Trophoblast cell (in vitro differentiated cells and primary cell): ENCODE results near the gene LIPG.

ENCODE experiments used
- DNase-seq, 2 donors: peaks; one replicate each; pipeline ENCODE4 v3.0.0-alpha.2; 2016
- H2AFZ ChIP-seq: 2 replicates; pipeline ENCODE4 v1.6.1; 2013; ENCODE audit warnings: low read length, moderate library complexity, mild to moderate bottlenecking; ENCODE audit not compliant: insufficient read depth, poor library complexity
- H2AK5ac ChIP-seq: 2 replicates; pipeline ENCODE4 v1.6.1; 2013; ENCODE audit warnings: mild to moderate bottlenecking, low read length
- H2BK120ac ChIP-seq: 2 replicates; pipeline ENCODE4 v1.6.1; 2013; ENCODE audit warnings: low read length, mild to moderate bottlenecking, moderate library complexity; ENCODE audit not compliant: insufficient read depth, poor library complexity
- H2BK12ac ChIP-seq: 2 replicates; pipeline ENCODE4 v1.6.1; 2013; ENCODE audit warnings: mild to moderate bottlenecking, low read length, moderate library complexity
- H2BK5ac ChIP-seq: 2 replicates; pipeline ENCODE4 v1.6.1; 2013; ENCODE audit warnings: low read length, low read depth, moderate library complexity, mild to moderate bottlenecking; ENCODE audit not compliant: poor library complexity
- H3K14ac ChIP-seq: 2 replicates; pipeline ENCODE4 v1.6.1; 2013; ENCODE audit warnings: mild to moderate bottlenecking, low read length
- H3K18ac ChIP-seq: 2 replicates; pipeline ENCODE4 v1.6.1; 2013; ENCODE audit warnings: mild to moderate bottlenecking, low read length
- H3K23ac ChIP-seq: 2 replicates; pipeline ENCODE4 v1.6.1; 2013; ENCODE audit warnings: low read length
- H3K27ac ChIP-seq: 2 replicates; pipeline ENCODE4 v1.5.1; 2013; ENCODE audit warnings: low read depth, mild to moderate bottlenecking, inconsistent platforms, low read length, moderate library complexity
- H3K27me3 ChIP-seq: 2 replicates; pipeline ENCODE4 v1.6.1; 2013; ENCODE audit warnings: inconsistent platforms, mild to moderate bottlenecking, low read length, moderate library complexity; ENCODE audit not compliant: insufficient read depth
- H3K36me3 ChIP-seq, 2 experiments: 1 replicate in 1 of 2; 2 replicates in 1 of 2; pipeline ENCODE4 v1.6.1; 2013; ENCODE audit warnings: low read length in 2 of 2, mild to moderate bottlenecking in 2 of 2, moderate library complexity in 1 of 2; ENCODE audit not compliant: insufficient read depth in 2 of 2, control insufficient read depth in 1 of 2
- H3K4ac ChIP-seq: 2 replicates; pipeline ENCODE4 v1.6.1; 2013; ENCODE audit warnings: low read depth, mild to moderate bottlenecking, low read length, moderate library complexity
- H3K4me1 ChIP-seq, 2 experiments: 1 replicate in 1 of 2; 2 replicates in 1 of 2; pipeline ENCODE4 v1.6.1; 2013; ENCODE audit warnings: low read length in 2 of 2, mild to moderate bottlenecking in 2 of 2, moderate library complexity in 1 of 2; ENCODE audit not compliant: insufficient read depth in 2 of 2, control insufficient read depth in 1 of 2
- H3K4me2 ChIP-seq: 2 replicates; pipeline ENCODE4 v1.6.1; 2013; ENCODE audit warnings: inconsistent platforms, mild to moderate bottlenecking, low read length, moderate library complexity
- H3K4me3 ChIP-seq: 2 replicates; pipeline ENCODE4 v1.5.1; 2013; ENCODE audit warnings: mild to moderate bottlenecking, low read depth, low read length, inconsistent platforms
- H3K79me1 ChIP-seq: one replicate; pipeline ENCODE4 v1.6.1; 2013; ENCODE audit warnings: low read length
- H3K79me2 ChIP-seq: 2 replicates; pipeline ENCODE4 v1.6.1; 2013; ENCODE audit warnings: low read length, mild to moderate bottlenecking; ENCODE audit not compliant: control insufficient read depth, insufficient read depth, poor library complexity
- H3K9ac ChIP-seq: 2 replicates; pipeline ENCODE4 v1.6.1; 2013; ENCODE audit warnings: mild to moderate bottlenecking, low read length
- H3K9me3 ChIP-seq: 2 replicates; pipeline ENCODE4 v1.6.1; 2013; ENCODE audit warnings: low read depth, mild to moderate bottlenecking, control low read depth, inconsistent platforms, low read length; ENCODE audit not compliant: insufficient read depth
- H4K12ac ChIP-seq: 2 replicates; pipeline ENCODE4 v1.6.1; 2013; ENCODE audit warnings: low read depth, mild to moderate bottlenecking, low read length, moderate library complexity
- H4K8ac ChIP-seq: 2 replicates; pipeline ENCODE4 v1.6.1; 2013; ENCODE audit warnings: low read depth, mild to moderate bottlenecking, low read length, moderate library complexity
- H4K91ac ChIP-seq: one replicate; pipeline ENCODE4 v1.6.1; 2013; ENCODE audit warnings: low read depth, mild to moderate bottlenecking, low read length, moderate library complexity
- WGBS: extraction: QIAGEN DNeasy Blood & Tissue Kit; methylation state at CpG from one replicate; pipeline ENCODE4 v1.1.7; 2013; ENCODE audit warnings: missing lambda C conversion rate; ENCODE audit not compliant: insufficient read length, insufficient coverage; ENCODE audit errors: extremely low coverage; 5-methylcytosine and 5-hydroxymethylcytosine counted together

LIPG gene

DNA sequence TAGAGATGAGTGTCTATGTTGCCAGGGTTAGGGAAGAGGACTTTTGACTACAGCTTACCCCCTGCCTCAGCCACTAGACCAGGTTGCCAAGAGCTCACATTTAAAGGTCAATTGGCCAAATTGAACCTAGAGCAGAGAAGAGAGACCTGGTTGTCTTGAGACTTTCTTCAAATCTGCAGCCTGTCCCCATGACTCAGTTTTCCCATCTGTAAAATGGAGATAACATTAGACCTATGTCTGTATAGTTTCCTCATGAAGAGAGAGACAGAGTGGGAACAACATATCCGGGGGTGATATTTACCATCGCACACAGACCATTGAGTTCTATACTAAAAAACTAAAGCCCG lies 1.6 kb upstream of the LIPG start:
- Histone ChIP-seq H3K4me2 (peak overlapping the region; percentile 69), H3K9me3 (no peaks in the 10 kb centered on the region), H3K27me3 (peaks cover 11% of the 10 kb centered on the region), H4K12ac (no peak overlapping the region), H4K91ac (no peak overlapping the region), H3K27ac (no peak overlapping the region), H3K23ac (no peak overlapping the region), H3K18ac (no peak overlapping the region), H3K79me1 (peaks cover 9% of the 10 kb centered on the region), H3K79me2 (no peaks in the 10 kb centered on the region), H2BK5ac (no peak overlapping the region), H2AK5ac (no peak overlapping the region), H4K8ac (no peak overlapping the region), H2BK120ac (no peak overlapping the region), H3K4ac (no peak overlapping the region), H3K36me3 (no peaks in the 10 kb centered on the region), H3K4me1 (peaks cover 23 to 34% of the 10 kb centered on the region in 2 experiments), H2AFZ (no peak overlapping the region), H3K14ac (no peak overlapping the region), H3K9ac (no peak overlapping the region), H2BK12ac (no peak overlapping the region), H3K4me3 (no peak overlapping the region)
- no CpG with 5 or more reads among the region's 3 CpGs for WGBS
- no peak for DNase-seq

- Histone ChIP-seq H3K18ac (no peak overlapping the region), H4K91ac (no peak overlapping the region), H2BK120ac (peak overlapping the region; percentile 29), H3K9me3 (no peaks in the 10 kb centered on the region), H3K4me2 (peak overlapping the region; percentile 69), H3K79me1 (peaks cover 9% of the 10 kb centered on the region), H3K4me3 (peak overlapping the region; percentile 68), H3K27me3 (peaks cover 11% of the 10 kb centered on the region), H2AFZ (no peak overlapping the region), H4K8ac (no peak overlapping the region), H2AK5ac (no peak overlapping the region), H4K12ac (no peak overlapping the region), H3K23ac (no peak overlapping the region), H2BK5ac (no peak overlapping the region), H3K4me1 (peaks cover 23 to 34% of the 10 kb centered on the region in 2 experiments), H3K27ac (no peak overlapping the region), H3K36me3 (no peaks in the 10 kb centered on the region), H3K4ac (no peak overlapping the region), H2BK12ac (no peak overlapping the region), H3K79me2 (no peaks in the 10 kb centered on the region), H3K14ac (no peak overlapping the region), H3K9ac (no peak overlapping the region)
- WGBS, result no CpG with 5 or more reads among the region's 46 CpGs
- peak in 1 of 2 donors; percentile 31 for DNase-seq
These were observed 1.1 kb upstream of the LIPG start for GRCh38 chr18:49560624-49561288.

DNA sequence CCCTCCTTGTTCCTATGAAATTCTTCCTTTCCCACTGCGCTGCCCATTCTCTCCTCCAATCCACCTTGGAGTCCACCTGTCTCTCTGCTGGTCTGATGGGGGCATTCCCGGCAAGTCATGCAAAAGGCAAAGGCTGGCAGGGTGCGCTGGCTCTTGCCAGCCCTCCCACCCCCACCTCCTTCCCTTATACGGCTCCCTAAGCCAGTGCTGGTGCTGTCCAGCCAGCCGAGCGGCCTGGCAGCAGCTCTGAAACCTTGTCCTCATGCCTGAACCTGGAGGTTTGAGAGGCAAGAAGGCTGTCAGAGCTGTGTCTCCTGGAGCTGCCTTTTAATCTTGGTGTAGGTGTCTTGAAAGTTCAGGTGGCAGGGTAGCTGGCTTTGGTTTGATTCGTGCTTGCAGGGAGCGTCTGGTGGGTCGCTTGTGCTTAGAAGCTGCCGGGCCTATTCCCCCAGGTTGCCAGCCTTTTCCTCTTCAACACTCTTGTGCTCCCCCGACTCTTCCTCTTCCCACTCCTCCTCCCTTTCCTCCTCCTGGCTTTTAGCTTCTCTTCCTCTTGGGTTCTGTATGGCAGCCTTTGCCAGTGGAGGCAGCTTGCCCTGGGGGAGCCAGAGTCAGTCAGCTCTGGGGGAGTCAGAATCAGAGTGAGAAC lies 748 bp downstream of the LIPG start:
- Histone ChIP-seq H3K36me3 (peaks cover 0 to 4% of the 10 kb centered on the region in 2 experiments), H4K91ac (peak overlapping the region; percentile 28), H2BK120ac (peak overlapping the region; percentile 31), H2AK5ac (no peak overlapping the region), H3K4me3 (peak overlapping the region; percentile 62), H3K14ac (no peak overlapping the region), H3K27ac (peak overlapping the region; percentile 13), H2BK5ac (no peak overlapping the region), H3K4me2 (peak overlapping the region; percentile 69), H3K79me2 (no peaks in the 10 kb centered on the region), H3K18ac (no peak overlapping the region), H4K8ac (no peak overlapping the region), H2AFZ (no peak overlapping the region), H3K79me1 (peaks cover 9% of the 10 kb centered on the region), H3K23ac (no peak overlapping the region), H3K9ac (peak overlapping the region; percentile 37), H2BK12ac (no peak overlapping the region), H3K4ac (no peak overlapping the region), H4K12ac (no peak overlapping the region), H3K27me3 (peaks cover 11% of the 10 kb centered on the region), H3K9me3 (no peaks in the 10 kb centered on the region), H3K4me1 (peaks cover 23 to 34% of the 10 kb centered on the region in 2 experiments)
- WGBS, result no CpG with 5 or more reads among the region's 11 CpGs
- peak in 1 of 2 donors; percentile 28 for DNase-seq

GRCh38 chr18:49563130-49563540 lies 1.3 kb downstream of the LIPG start:
- H3K4me2 ChIP-seq, result peak overlapping the region; percentile 69
- H2BK5ac ChIP-seq, result no peak overlapping the region
- no peak overlapping the region for H4K8ac ChIP-seq
- no peak overlapping the region for H2AK5ac ChIP-seq
- H3K9me3 ChIP-seq, result no peaks in the 10 kb centered on the region
- H3K14ac ChIP-seq, result no peak overlapping the region
- no peak overlapping the region for H3K4ac ChIP-seq
- no peak overlapping the region for H3K23ac ChIP-seq
- no peaks in the 10 kb centered on the region for H3K79me2 ChIP-seq
- H3K27ac ChIP-seq, result peak overlapping the region; percentile 13
- peaks cover 11% of the 10 kb centered on the region for H3K27me3 ChIP-seq
- peaks cover 23 to 34% of the 10 kb centered on the region in 2 experiments for H3K4me1 ChIP-seq
- H4K12ac ChIP-seq, result no peak overlapping the region
- H3K4me3 ChIP-seq, result peak overlapping the region; percentile 62
- H3K79me1 ChIP-seq, result peaks cover 9% of the 10 kb centered on the region
- no peak overlapping the region for H3K9ac ChIP-seq
- peak overlapping the region; percentile 28 for H4K91ac ChIP-seq
- no peak overlapping the region for H3K18ac ChIP-seq
- H3K36me3 ChIP-seq, result peaks cover 0 to 4% of the 10 kb centered on the region in 2 experiments
- H2BK12ac ChIP-seq, result no peak overlapping the region
- no peak overlapping the region for H2BK120ac ChIP-seq
- H2AFZ ChIP-seq, result no peak overlapping the region
- DNase-seq, result peak; percentile 83 to 89
